ENCODE data around the gene DKKL1. TPM values are rescaled to one million over a fixed set of nuclear protein-coding genes. Genes with fewer than 3 reads are reported as not detected.

The DKKL1 gene
- total RNA-seq, 1 donor from 2014 or later = not detected

DNA sequence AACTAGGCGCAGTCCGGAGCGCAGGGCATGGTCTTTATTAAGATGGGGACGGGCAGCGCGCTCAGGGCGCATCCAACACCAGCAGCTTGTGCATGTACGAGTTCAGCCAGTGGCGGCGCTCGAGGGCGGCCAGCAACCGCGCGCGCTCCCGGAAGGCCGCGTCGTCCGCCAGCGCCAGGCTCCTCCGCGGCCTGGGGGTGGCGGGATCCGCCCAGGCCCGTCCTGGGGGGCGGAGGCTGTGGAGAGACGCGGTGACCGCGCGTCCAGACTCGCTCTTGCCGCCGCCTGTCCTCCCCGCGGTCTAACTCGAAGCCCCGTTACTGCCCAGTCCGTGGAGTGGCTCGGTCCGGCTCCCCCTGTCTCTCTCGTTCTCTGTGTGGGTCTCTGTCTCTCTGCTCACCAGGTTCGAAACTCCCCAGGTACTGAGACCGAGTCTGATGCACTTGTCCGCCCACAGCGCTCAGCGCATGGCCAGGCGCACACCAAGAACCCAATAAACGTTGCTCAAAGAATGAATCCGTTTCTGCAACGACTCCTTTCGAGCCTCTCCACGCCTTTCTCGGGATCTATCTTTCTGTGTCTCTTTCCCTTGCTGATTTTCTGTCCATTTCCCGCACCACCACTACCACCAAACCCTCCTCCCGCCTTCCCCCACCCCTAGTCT lies 58.9 kb downstream of the DKKL1 start:
- peak; percentile 56 for DNase-seq

DNA sequence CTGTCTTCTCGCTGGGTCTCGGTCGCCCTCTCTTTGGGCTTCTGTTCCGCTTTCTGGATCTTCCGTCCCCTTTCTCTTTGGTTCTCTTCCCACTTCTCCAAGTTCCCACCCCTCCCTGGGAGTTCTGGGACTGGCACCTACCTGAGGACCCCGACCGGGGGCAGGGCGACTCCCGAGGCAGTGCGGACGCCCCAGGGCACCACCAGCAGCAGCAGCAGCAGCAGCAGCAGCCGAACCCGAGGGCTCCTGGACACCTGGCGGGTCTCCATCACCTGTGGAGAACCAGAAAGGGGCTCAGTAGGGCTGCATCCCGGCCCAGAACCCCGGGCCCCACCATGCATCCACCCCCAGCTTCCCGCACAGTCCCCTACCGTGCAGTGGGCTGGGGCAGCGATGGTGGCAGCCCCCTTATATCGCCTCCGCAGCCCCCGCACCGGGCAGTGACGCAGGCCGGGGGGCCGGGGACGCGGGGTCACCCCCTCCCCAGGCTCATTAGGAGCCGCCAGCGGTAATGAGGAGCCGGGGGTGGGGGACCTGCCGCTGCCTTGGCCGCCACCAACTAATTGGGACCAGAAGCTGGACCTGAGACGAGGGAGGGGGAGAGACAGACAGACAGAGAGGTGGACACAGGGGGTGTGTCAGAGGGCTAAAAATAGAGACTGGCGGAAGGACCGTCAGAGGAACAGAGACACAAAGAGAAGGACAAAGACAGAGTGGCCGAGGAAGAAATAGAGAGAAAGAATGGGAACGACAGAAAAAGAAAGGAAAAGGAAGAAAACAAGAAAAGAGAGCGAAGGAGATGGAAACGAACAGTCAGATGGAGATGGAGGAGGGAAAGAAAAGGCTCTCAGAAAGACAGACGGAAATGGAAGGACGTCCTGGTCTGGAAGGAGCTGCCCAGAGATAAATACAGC lies 59.7 kb downstream of the DKKL1 start, which contains the start of gene PTH2:
Gene PTH2 (minus strand): TSS at position 371 of the 914 bp plus-strand sequence. CDS start 102 bp downstream, at position 269.
- no peak for DNase-seq

DNA sequence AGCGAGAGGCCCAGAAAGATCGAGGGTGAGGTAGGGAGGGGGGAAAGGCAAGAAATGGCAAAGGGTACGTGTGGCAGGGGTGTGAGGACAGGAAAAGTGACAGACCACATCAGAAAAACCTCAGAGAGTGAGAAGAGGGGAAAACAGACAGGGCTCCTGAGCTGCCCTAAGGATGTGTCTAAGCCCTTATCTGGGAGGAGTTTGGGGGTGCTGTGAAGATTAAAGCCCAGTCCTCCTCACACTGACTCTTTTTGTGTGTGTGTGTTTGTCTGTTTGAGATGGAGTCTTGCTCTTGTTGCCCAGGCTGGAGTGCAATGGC lies 60.3 kb downstream of the DKKL1 start:
- no peak for DNase-seq

Other genes starting within 250 kb of the DKKL1 start
- gene LIN7B, start 249.5 kb upstream of the DKKL1 start, total RNA-seq = 0.56 and 0.68 TPM in 2 replicates
- 0.65 and 1.4 TPM in 2 replicates for gene C19orf73, start 244.7 kb upstream of the DKKL1 start, total RNA-seq
- gene PPFIA3, start 244.3 kb upstream of the DKKL1 start, total RNA-seq = 4.0 and 12.9 TPM in 2 replicates
- gene HRC, start 208.5 kb upstream of the DKKL1 start, total RNA-seq = not detected in 2 replicates
- gene TRPM4, start 206.1 kb upstream of the DKKL1 start, total RNA-seq = 20.9 and 25.7 TPM in 2 replicates
- 0.28 and 1.0 TPM in 2 replicates for gene SLC6A16, start 38.7 kb upstream of the DKKL1 start, total RNA-seq
- not detected in 2 replicates for gene CD37, start 28.5 kb upstream of the DKKL1 start, total RNA-seq
- gene TEAD2, start 1.5 kb upstream of the DKKL1 start, total RNA-seq = 74.7 and 101 TPM in 2 replicates
- gene KASH5, start 24.4 kb downstream of the DKKL1 start, total RNA-seq = not detected in 2 replicates
- not detected in 2 replicates for gene PTH2, start 59.6 kb downstream of the DKKL1 start, total RNA-seq
- not detected in 2 replicates for gene GFY, start 61.5 kb downstream of the DKKL1 start, total RNA-seq
- 0.17 and 0.42 TPM in 2 replicates for gene SLC17A7, start 77.7 kb downstream of the DKKL1 start, total RNA-seq
- 143 and 169 TPM in 2 replicates for gene PIH1D1, start 87.9 kb downstream of the DKKL1 start, total RNA-seq
- gene ALDH16A1, start 89.3 kb downstream of the DKKL1 start, total RNA-seq = 55.3 and 82.5 TPM in 2 replicates
- 1.2 and 1.6 TPM in 2 replicates for gene FLT3LG, start 110.3 kb downstream of the DKKL1 start, total RNA-seq
- 2,583 and 3,504 TPM in 2 replicates for gene RPL13A, start 123.7 kb downstream of the DKKL1 start, total RNA-seq
- 2,205 and 5,498 TPM in 2 replicates for gene RPS11, start 132.6 kb downstream of the DKKL1 start, total RNA-seq
- gene FCGRT, start 148.8 kb downstream of the DKKL1 start, total RNA-seq = 77.9 and 241 TPM in 2 replicates
- 6.7 and 24.8 TPM in 2 replicates for gene RCN3, start 164.1 kb downstream of the DKKL1 start, total RNA-seq
- gene NOSIP, start 216.7 kb downstream of the DKKL1 start, total RNA-seq = 90.4 and 98.7 TPM in 2 replicates
- gene PRRG2, start 217.4 kb downstream of the DKKL1 start, total RNA-seq = 6.1 and 7.5 TPM in 2 replicates
- gene PRR12, start 227.3 kb downstream of the DKKL1 start, total RNA-seq = 2.4 and 4.8 TPM in 2 replicates